ENCODE measurements around the gene VPS13D. TPM values are rescaled to one million over a fixed set of nuclear protein-coding genes. Genes with fewer than 3 reads are reported as not detected.

Gene VPS13D
- total RNA-seq, 4 donors from 2014 or later, result 88.3 to 123 (median 113) TPM

- Histone ChIP-seq H3K4me3 (no peak overlapping the region), H3K27ac (no peak overlapping the region), H3K36me3 (peaks cover 0 to 66% (median 0%) of the 10 kb centered on the region in 3 donors), H3K9me3 (no peaks in the 10 kb centered on the region), H3K27me3 (no peaks in the 10 kb centered on the region), H3K4me1 (no peaks in the 10 kb centered on the region)
- no peak for DNase-seq
- TF ChIP-seq, protein P1, sequence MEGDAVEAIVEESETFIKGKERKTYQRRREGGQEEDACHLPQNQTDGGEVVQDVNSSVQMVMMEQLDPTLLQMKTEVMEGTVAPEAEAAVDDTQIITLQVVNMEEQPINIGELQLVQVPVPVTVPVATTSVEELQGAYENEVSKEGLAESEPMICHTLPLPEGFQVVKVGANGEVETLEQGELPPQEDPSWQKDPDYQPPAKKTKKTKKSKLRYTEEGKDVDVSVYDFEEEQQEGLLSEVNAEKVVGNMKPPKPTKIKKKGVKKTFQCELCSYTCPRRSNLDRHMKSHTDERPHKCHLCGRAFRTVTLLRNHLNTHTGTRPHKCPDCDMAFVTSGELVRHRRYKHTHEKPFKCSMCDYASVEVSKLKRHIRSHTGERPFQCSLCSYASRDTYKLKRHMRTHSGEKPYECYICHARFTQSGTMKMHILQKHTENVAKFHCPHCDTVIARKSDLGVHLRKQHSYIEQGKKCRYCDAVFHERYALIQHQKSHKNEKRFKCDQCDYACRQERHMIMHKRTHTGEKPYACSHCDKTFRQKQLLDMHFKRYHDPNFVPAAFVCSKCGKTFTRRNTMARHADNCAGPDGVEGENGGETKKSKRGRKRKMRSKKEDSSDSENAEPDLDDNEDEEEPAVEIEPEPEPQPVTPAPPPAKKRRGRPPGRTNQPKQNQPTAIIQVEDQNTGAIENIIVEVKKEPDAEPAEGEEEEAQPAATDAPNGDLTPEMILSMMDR (IDR thresholded peaks at IDR 0.05), result no peak
- TF ChIP-seq POLR2A (IDR thresholded peaks at IDR 0.05), result no peak
Measured at GRCh38 chr1:12290828-12291227, 61.0 kb downstream of the VPS13D start.

- TF ChIP-seq, protein P1 (IDR thresholded peaks at IDR 0.05), result no peak
- no peak for TF ChIP-seq POLR2A (IDR thresholded peaks at IDR 0.05)
- no peaks in the 10 kb centered on the region for H3K4me1 ChIP-seq
- no peak overlapping the region for H3K4me3 ChIP-seq
- no peak for DNase-seq
- H3K27ac ChIP-seq, result no peak overlapping the region
- no peaks in the 10 kb centered on the region for H3K9me3 ChIP-seq
- peaks cover 0 to 88% (median 0%) of the 10 kb centered on the region in 3 donors for H3K36me3 ChIP-seq
- H3K27me3 ChIP-seq, result no peaks in the 10 kb centered on the region
Measured at GRCh38 chr1:12293416-12293815, 63.6 kb downstream of the VPS13D start.

GRCh38 chr1:12294076-12294475 lies 64.2 kb downstream of the VPS13D start:
- TF ChIP-seq, protein P1 (IDR thresholded peaks at IDR 0.05), result no peak
- TF ChIP-seq POLR2A (IDR thresholded peaks at IDR 0.05), result no peak
- no peak overlapping the region for H3K4me3 ChIP-seq
- no peaks in the 10 kb centered on the region for H3K4me1 ChIP-seq
- no peaks in the 10 kb centered on the region for H3K27me3 ChIP-seq
- DNase-seq, result no peak
- no peak overlapping the region for H3K27ac ChIP-seq
- no peaks in the 10 kb centered on the region for H3K9me3 ChIP-seq
- H3K36me3 ChIP-seq, result peaks cover 0 to 88% (median 0%) of the 10 kb centered on the region in 3 donors

DNA sequence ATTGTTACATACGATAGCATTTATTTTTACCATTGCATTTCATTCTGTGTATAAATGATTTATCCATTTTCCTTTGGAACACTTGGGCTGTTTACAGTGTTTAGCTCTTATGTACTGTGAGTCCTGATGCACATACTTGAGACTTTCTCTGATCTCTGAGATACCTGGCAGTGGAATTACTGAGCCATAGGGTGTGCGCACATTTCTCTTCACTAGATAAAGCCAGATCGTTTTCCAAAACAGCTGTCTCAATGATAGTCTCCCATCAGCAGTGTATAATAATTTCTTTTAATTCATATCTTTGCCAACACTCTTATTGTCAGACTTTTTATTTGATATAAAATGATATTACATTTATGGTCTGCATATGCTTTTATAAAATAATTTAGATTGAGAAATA lies 66.2 kb downstream of the VPS13D start:
- Histone ChIP-seq H3K27me3 (no peaks in the 10 kb centered on the region), H3K9me3 (no peaks in the 10 kb centered on the region), H3K4me3 (no peak overlapping the region), H3K27ac (no peak overlapping the region), H3K4me1 (no peaks in the 10 kb centered on the region), H3K36me3 (peaks cover 0 to 91% (median 0%) of the 10 kb centered on the region in 3 donors)
- no peak for TF ChIP-seq POLR2A (IDR thresholded peaks at IDR 0.05)
- TF ChIP-seq, protein P1 (IDR thresholded peaks at IDR 0.05), result no peak
- DNase-seq, result no peak

GRCh38 chr1:12296623-12297022 lies 66.8 kb downstream of the VPS13D start:
- Histone ChIP-seq H3K36me3 (peaks cover 0 to 91% (median 0%) of the 10 kb centered on the region in 3 donors), H3K4me1 (no peaks in the 10 kb centered on the region), H3K9me3 (no peaks in the 10 kb centered on the region), H3K27ac (no peak overlapping the region), H3K4me3 (no peak overlapping the region), H3K27me3 (no peaks in the 10 kb centered on the region)
- DNase-seq, result no peak
- TF ChIP-seq, protein P1 (IDR thresholded peaks at IDR 0.05), result no peak
- no peak for TF ChIP-seq POLR2A (IDR thresholded peaks at IDR 0.05)

GRCh38 chr1:12300706-12301105 lies 70.9 kb downstream of the VPS13D start:
- Histone ChIP-seq H3K27me3 (no peaks in the 10 kb centered on the region), H3K4me3 (no peak overlapping the region), H3K27ac (no peak overlapping the region), H3K4me1 (no peaks in the 10 kb centered on the region), H3K9me3 (no peaks in the 10 kb centered on the region), H3K36me3 (peaks cover 0 to 90% (median 0%) of the 10 kb centered on the region in 3 donors)
- no peak for DNase-seq
- TF ChIP-seq, protein P1 (IDR thresholded peaks at IDR 0.05), result no peak
- no peak for TF ChIP-seq POLR2A (IDR thresholded peaks at IDR 0.05)

Measured in Peyer's patch (tissue), 4 donors.